ENCODE results near the gene TTC16.
A peak's percentile ranks its signal among the peaks of the same experiment; 100 is the strongest.

The TTC16 gene
- 5.8 to 25.4 reads per million in 2 donors for total RNA-seq

- peak; percentile 93 for DNase-seq
Measured at GRCh38 chr9:127715470-127716337, at the start of gene TTC16, which contains the start of gene PTRH1. Gene TTC16 (plus strand): TSS chr9:127716079. CDS start chr9:127716146, 67 bp downstream. Gene PTRH1 (minus strand): TSS chr9:127715663. CDS start chr9:127715639, 24 bp downstream.

- no peak for DNase-seq
Measured at GRCh38 chr9:127667127-127667844, 48.6 kb upstream of the TTC16 start.

- DNase-seq: no peak
Measured at GRCh38 chr9:127667906-127668305, 48.0 kb upstream of the TTC16 start.

- DNase-seq: no peak
Measured at GRCh38 chr9:127673234-127673633, 42.6 kb upstream of the TTC16 start.

GRCh38 chr9:127676638-127677037 lies 39.2 kb upstream of the TTC16 start:
- DNase-seq: no peak

- no peak for DNase-seq
Measured at GRCh38 chr9:127679506-127679905, 36.4 kb upstream of the TTC16 start.

- no peak for DNase-seq
Measured at GRCh38 chr9:127680226-127680625, 35.7 kb upstream of the TTC16 start.

- no peak for DNase-seq
Measured at GRCh38 chr9:127680846-127681245, 35.0 kb upstream of the TTC16 start.

- DNase-seq: no peak
Measured at GRCh38 chr9:127682351-127683136, 33.3 kb upstream of the TTC16 start.

- DNase-seq: no peak
Measured at GRCh38 chr9:127683723-127684122, 32.2 kb upstream of the TTC16 start.

- no peak for DNase-seq
Measured at GRCh38 chr9:127684576-127684975, 31.3 kb upstream of the TTC16 start.

GRCh38 chr9:127686461-127687393 lies 29.2 kb upstream of the TTC16 start:
- DNase-seq: no peak

GRCh38 chr9:127689329-127690000 lies 26.4 kb upstream of the TTC16 start:
- no peak for DNase-seq

- DNase-seq: no peak
Measured at GRCh38 chr9:127690735-127691134, 25.1 kb upstream of the TTC16 start.

- DNase-seq: no peak
Measured at GRCh38 chr9:127692071-127692470, 23.8 kb upstream of the TTC16 start.

GRCh38 chr9:127693143-127693542 lies 22.7 kb upstream of the TTC16 start:
- no peak for DNase-seq

GRCh38 chr9:127693697-127694096 lies 22.2 kb upstream of the TTC16 start:
- DNase-seq: no peak

GRCh38 chr9:127694890-127695720 lies 20.8 kb upstream of the TTC16 start:
- no peak for DNase-seq

GRCh38 chr9:127697575-127697974 lies 18.3 kb upstream of the TTC16 start:
- DNase-seq: no peak

GRCh38 chr9:127698386-127698785 lies 17.5 kb upstream of the TTC16 start:
- no peak for DNase-seq

Data from activated gamma-delta T cell (primary cell).